Prostate gland (tissue), 2 donors: Measurements from ENCODE around the gene PHF12.

Experiments
- CTCF ChIP-seq, 4 experiments: fragments of 200-600 bp in 2 of 4; fragments of 450-650 bp in 2 of 4; sonication (generic) in 2 of 4; IDR thresholded peaks; 1 replicate in 3 of 4; 2 replicates in 1 of 4; pipeline ENCODE4 v1.5.1; 2016 to 2019; ENCODE audit warnings: antibody characterized with exemption in 4 of 4, mild to moderate bottlenecking in 2 of 4, moderate library complexity in 2 of 4
- POLR2A ChIP-seq: fragments of 450-650 bp; IDR thresholded peaks from one replicate; pipeline ENCODE4 v1.6.1; 2016; ENCODE audit warnings: antibody characterized with exemption, mild to moderate bottlenecking

- TF ChIP-seq POLR2A (no peak), CTCF (IDR thresholded peaks at IDR 0.05) (no peak)
These were observed 6.2 kb downstream of the PHF12 start for GRCh38 chr17:28944862-28945741.
